Fibroblast of upper back skin (primary cell): ENCODE measurements around the gene CARD16.
"Not testable (repeated sequence)": the region's sequence is repeated elsewhere in the genome, so short reads cannot be mapped to it uniquely, and the experiment has no call there.

Experiments used
- DNase-seq: peaks from one replicate; pipeline ENCODE4 v3.0.0-alpha.2; 2013

The CARD16 gene

DNA sequence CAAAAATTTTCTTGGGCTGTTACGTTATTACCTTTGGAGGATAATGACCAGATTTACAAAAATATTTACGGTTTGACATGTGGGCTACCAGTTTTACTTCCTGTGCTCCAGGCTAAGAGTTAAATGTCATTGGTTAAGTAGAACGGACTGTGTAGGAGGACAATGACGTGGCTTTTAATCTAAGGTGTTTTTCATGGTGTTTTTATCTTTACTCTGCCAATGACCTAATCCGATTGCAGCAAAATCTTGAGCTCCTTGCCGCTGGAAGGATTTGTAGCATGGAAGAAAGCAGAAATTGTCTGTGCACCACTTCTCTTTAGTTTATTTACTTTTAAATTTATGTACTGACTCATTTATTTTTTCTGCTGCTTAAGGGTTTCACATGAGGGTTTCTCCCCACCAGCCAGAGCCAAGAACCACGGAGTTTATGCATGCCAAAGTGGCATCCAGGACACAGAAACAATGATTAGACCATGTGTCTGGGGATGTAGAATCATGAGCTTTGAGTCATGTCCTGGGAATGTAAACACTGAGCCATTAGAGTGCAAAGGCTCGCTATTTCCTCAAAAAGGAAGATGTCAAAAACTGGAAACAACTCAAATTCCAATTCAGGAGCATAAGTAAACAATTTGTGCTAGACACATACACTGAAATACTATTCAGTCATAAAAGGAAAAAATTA, 1.9 kb upstream of the CARD16 start:
- peak; percentile 97 for DNase-seq

DNA sequence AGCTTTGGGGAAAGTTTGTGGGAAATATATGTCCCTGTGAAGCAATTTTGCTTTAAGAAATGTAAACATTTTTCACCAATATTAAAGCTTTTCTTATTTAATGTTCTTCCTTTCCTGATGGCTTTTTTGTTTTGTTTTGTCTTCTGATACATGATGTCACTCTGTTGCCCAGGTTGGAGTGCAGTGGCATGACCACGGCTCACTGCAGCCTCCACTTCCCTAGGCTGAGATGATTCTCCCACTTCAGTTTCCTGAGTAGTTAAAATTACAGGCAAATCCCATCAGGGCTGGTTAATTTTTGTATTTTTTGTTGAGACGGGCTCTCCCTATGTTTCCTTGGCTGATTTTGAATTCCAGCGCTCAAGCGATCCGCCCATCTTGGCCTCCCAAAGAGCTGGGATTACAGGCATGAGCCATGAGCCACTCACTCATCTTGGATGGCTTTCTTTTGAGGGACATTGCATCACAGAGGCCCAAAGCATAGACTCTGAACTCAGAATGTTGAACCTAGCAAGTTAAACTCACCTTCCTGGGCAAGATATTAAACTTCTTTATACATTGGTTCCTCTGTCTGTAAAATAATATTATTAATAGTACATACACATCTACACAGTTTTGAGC, 651 bp upstream of the CARD16 start:
- DNase-seq, result peak; percentile 36

DNA sequence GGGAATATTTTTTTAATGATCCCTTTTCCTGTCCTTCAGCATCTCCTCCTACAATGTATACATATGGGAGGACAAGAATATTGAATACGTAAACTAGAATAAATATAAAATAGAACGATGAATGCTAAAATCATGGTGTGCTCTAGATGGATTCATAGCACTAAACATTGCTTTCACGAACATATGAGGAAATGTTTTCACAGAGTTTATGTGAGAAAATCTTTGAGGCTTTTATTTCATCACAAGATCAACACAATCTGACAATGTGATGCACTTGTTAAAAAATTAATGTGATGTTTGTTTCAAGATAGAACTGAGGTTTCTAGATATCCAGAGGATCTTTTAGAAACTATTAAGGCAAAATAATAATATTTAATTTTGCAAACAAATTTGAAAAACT, 3.0 kb downstream of the CARD16 start:
- no peak for DNase-seq

DNA sequence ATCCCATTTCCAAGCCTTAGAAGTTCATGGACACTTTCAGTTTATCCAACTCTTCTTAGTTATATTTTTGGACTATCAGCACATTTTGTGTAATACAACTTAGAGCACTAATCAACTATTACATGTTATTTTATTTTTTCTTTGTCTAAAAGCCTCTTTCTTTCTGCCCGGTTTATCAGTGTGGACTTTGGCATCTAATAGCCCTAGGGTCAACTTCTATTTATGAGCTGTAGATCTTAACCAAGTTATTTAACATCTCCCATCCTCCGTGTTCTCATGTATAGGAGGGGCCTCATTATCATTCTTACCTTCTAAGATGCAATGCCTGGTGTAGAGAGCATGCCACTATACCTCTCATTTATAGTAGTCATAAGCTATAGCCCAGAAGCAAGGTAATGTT, 4.4 kb downstream of the CARD16 start:
- DNase-seq, result no peak

DNA sequence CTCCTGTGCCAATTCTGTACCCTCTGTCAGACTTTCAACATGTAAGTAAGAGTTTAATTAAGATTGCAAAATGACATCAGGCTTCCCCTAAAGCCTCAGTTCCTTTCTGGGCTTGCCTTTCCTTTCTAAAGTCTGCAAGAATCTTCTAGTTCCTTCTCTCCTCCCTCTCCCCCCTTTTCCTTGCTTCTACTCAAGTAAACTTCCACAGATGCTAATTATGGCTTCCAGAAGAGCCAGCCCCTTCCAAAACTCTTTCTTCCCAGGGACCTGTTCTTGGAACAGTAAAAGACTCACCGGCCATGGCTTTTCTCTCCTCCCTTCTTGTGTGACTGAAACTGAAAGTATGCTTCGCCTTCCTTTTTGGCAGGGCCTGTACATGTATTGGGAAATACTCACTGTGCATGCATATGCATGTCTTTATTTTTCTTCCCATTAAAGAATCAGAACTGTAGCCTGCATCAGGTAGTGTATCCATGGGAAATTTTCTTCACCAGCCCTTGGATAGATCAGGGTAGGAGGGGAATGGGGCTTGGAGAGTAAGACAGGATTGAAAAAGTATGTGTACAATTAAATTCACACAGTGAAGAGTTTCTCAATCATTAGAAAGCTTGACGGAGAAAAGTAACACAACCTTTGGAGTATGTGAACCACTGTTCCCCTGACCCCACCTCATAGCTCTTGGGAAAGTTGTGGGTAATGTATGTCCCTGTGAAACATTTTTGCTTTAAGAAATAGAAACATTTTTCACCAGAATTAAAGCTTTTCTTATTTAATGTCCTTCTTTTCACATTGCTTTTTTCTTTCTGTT, 10.1 kb downstream of the CARD16 start, which contains the start of gene CASP1:
Gene CASP1 (minus strand): TSS at position 332 of the 808 bp plus-strand sequence. CDS start 31 bp downstream, at position 301.
- DNase-seq, result peak; percentile 80

DNA sequence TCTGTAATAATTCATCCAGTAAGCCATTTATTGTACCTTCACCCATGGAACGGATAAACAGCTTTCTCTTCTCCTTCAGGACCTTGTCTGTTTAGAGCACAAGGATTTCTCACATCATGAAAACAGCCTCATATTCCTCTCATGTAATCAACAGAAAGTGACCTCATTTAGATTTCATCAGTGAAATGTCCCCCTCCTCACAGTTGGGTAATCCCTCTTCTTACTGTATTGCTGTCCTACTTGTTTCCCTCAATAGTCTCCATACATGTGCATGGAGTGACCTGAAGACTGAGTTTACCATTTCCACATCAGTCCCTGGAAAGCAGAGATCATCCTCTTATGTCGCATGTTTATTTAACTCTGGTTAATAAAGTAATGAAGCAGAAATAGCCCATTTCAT, 10.7 kb downstream of the CARD16 start:
- DNase-seq, result not testable (repeated sequence)

DNA sequence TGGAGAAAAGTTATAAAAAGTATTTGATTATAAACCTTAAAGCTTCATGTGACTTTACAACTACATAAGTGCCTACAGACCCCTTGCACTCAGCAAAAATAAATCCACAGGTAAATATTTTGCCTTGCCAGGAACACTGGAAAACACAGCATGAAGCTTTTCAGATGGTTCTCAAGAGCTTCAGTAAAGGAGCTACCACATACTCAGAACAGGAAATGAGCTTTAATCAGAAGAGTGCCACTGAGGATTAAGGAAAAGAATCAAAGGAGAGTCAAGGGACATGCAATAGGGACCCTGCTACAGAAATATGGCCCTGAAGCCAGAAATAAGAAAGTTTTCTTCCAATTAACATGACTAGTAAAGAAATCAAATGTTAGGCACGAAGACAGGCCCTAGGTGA, 11.4 kb downstream of the CARD16 start:
- no peak for DNase-seq

DNA sequence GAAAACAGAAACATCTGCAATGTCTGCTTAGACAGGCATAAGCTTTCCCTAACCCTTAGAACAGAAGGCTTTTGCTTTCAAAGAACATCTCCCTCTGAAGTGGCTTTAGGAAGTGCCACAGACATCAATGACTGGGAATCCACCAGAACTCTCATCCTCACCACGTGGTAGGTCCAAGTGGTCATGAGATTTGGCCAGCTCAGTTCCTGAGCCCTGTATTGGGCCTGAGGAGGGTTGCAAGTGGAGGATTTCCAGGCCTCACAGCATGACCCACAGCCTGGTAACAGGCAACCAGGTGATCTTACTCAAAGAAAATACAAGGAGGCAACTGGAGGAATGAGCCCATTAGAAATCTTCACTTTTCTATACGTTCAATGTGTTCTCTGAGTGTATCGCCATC, 11.8 kb downstream of the CARD16 start:
- no peak for DNase-seq

DNA sequence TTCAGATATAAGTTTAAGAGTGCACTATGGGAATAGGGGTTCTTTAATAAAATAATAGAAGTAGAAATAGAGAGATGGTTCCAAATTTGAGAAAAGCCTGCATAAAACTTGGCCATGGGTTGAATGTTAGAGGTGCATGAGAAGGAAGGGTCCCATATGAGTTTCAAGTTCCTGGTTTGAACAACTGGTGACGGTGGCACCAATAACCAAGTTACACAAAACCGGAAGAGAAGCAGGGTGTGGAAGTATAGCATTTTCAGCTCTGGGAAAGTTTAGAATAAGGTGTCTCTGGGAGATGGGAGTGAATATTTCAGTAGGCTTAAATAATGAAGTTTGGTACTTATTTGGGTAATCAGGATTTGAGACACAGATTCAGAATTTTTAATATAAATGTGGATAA, 12.6 kb downstream of the CARD16 start:
- no peak for DNase-seq

DNA sequence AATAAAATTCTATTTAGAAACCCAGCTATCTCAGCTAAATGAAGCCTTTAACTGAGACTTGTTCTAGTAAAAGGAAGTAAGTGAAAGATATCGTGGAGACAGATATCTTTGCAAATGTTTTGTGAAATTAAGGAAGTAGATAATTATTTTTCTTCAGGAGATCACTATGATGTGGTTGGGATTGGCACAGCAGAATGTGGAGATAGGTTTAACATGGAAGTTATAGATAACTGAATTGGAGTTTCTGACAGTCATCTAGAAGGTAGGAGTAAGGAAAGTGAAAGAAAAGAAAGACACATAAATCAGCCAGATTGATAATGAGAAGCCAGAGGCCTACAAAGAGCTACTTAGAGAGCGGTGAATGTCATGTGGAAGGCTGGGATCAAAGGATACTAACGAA, 17.5 kb downstream of the CARD16 start:
- no peak for DNase-seq

DNA sequence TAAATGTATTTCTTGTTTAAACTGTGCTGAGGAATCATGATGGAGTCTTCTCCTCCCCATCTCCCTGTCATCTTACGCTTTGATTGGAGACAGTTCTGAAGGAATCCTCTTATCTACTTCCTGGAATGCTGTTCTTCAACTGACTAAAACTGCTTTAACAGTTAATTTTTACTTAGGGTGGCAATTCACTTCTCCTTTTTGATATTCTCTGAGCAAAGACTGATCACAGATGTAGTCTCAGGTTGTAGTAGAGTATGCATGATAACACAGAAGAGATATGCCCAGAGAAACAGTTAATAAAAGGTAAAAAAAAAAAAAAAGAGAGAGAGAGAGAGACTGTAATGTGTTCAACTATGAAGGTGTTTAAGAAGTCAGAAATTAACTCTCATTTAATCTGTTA, 20.7 kb downstream of the CARD16 start:
- DNase-seq, result no peak

DNA sequence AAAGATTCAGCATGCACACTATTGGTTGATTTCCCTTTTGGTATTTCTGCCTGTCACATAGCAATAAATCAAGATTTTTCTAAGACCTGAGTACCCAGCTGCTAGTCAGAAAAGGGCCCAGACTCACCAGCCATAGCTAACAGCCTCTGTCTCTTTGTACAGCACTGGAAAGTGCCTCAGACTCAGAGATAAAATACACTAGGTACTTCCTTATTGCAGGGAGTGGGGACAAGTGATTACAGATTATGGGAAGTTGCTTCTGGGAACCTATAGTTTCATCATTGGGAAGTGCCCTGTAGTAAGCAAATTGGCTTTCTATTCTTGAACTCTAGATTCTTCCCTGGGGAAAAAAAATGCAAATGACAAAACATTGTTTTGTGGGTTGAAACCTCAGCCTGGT, 22.1 kb downstream of the CARD16 start, which contains the start of gene CASP5:
Gene CASP5 (minus strand): TSS at position 166 of the 400 bp plus-strand sequence. CDS start 32 bp downstream, at position 134.
- DNase-seq, result no peak

DNA sequence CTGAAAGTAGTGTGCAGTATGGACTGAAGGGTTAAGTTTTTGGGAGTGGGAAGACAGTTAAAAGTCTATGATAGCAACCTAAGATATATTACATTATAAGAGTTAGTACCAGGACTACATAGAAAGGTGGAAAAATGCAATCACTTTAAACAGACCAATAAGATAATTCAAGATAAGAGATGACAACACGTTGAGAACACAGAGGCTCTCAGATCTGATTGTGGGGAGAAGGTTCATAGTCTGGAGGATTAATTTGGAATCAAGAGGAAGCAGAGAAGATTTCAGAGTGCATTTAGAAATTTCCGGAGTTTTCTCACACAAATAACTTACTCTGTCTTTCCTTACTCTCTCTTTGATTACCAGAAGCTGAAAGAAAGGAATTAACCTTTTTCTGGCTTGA, 22.6 kb downstream of the CARD16 start:
- DNase-seq, result no peak

DNA sequence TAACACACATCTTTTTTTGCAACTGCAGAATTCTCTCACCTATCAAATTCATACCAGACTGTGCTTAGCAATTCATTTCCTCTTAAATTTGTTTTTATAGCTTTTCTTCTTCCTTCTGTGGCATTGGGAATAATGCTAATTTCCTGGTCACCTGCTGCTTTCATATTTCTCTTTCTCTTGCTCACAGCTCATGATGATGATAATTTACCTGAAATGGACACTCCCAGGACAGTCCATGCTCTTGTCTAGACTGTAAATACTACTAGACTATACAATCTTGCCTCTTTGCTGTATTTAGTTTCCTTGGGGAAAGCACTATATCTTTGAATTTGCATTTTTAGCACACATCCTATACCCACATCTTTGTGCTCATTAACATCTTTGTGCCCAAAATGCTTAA, 37.7 kb downstream of the CARD16 start:
- DNase-seq, result no peak

DNA sequence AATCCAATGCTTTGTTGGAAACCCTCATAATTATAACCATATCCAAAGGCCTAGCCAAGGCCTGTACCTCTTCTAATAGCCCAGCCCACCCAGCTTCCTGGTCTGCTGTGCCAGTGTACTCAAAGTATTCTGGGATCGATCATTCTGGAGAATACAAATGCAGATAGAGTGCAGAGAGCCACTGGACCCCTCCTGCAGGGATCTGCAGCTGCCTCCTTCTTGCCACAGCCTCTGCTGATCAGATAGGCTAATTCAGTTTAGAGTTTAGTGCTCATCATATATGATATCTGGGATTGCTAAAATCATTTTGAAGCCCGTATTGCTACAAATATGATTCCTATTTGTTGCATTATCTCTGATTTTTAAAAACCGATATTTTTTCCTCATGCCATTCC, 39.7 kb downstream of the CARD16 start:
- no peak for DNase-seq

DNA sequence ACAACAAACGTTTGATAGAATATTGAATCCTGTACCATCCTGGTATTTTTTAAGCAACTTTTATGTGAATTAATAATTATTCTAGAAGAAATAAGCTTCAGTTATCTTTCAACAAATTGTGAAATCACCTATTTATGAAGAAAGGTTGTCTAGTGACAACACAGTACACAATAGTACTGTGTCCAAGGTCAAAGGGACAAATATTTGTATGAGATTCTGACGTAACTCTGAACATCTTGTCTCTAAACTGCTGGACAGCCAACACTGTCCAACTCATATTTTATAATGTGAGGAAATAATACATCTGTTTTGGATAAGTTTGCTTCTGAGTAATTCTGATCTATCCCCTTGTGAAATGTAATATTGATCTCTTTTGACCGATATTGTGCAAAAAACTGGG, 41.1 kb downstream of the CARD16 start:
- peak; percentile 28 for DNase-seq

DNA sequence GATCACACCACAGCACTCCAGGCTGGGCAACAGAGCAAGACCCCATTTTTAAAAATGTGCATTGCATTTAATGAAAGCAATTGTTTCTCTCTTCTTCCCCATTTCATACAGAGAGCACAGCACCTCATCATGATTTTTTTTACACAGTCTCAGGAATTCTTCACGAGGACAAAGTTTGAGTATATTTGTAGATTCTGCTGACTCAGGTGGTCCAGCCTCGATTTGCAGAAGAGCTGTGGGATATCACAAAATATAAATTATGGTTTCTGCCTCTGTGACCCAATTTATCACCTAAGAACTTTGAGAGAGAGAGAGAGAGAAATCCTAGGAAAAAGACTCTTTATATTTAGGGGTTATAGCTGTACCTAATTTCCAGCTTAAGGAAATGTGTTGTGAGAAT, 42.0 kb downstream of the CARD16 start:
- DNase-seq, result no peak

DNA sequence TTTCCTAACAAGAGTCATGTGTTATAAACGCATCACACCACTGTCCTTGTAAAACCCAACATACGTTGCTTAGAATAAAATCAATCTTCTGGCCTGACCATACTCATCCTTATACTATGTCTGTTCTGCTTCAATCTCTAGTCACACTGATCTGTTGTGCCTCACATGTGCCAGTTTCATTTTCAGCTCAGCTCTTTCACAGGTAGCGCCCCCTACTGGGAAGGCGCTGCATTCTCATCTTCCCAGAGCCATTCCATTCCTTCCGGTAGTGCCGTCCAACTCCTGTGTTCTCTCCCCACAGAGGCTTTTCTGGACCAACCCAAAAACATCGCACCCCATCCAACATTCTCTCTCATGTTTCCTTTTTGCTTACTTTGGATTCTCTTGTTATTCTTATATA, 44.3 kb downstream of the CARD16 start:
- no peak for DNase-seq

DNA sequence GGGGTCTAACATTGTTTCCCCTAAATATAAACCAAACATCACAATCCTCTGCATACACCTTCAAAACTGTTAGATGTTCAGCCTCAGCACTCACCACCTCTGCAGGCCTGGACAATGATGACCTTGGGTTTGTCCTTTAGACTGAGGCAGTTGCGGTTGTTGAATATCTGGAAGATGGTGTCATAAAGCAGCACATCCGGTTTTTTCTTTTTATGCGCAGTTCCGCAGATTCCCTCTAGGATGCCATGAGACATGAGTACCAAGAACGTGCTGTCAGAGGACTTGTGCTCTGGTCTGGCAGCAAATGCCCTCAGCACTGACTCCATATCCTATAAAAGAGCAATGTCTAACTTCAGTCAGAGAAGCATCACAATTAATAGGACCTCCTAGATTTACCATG, 45.0 kb downstream of the CARD16 start:
- DNase-seq, result peak; percentile 36

DNA sequence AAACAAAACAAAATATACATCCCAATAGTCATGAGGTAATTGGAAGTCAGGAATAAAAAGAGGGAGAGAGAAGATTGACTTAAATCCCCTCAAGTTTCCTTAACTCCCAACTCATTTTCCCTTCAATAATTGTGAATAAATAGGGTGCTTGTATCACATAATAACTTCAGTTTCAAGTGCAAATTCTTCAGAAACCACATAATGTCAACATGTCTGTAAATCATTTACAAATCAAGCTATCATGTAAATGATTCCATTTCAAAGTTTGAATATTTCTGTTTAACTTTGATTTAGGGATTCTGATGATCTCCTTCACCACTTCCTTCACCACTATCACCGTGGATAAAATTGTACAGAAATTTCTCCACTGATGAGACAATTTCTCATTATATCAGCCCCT, 45.4 kb downstream of the CARD16 start:
- DNase-seq, result peak; percentile 21

DNA sequence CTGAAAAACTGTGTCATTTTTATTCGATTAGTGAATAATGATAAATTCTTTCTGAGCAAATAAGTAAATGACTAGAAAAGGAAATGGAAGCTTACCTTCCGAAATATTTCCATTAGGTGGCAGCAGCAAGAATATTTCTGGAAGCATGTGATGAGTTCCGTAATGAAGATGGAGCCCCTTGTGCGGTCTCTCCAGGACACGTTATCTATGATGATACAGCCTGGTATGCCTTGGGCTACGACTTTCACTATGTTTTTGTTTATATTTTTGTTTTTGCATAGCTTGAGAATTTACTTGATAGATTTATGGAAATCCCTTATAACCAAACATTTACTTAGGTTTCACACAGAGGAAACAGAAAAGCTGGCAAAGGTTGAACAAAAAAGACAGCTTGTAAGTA, 47.8 kb downstream of the CARD16 start:
- DNase-seq, result no peak

DNA sequence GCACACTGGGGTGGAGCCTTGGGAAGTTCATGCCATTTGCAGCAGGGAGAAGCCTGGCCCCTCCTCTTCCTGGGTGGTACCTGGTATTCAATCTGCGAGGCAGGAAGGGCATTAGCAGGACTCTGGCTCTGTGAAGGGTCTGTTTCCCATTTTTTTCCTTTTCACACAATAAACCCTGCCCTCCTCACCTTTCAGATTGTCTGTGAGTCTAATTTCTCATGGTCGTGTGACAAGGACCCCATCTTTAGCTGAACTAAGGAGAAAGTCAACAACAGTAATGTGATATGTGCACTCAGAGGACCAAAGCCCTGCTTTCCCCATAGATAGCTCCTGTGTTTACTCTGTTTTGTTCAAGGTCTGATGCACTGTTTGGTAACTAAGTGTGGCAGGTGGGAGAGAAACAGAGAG, 50.1 kb downstream of the CARD16 start:
- DNase-seq, result no peak

DNA sequence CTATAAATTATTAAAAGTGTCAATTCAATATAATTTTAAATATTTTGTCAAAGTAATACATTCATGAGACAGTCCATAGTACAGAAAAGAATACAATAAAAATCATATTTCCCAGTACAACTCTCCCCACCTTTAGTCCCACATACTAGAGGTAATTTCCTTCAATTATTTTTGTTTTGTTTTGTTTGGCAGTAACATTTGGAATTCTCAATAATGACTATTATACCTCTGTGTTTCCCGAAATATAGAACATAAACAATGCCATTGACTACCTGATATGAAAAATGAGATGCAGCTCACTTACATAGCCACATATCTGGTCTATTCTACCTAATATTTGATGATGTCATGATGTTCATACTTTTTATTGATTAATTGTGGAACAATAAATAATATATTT, 52.4 kb downstream of the CARD16 start:
- DNase-seq, result no peak

DNA sequence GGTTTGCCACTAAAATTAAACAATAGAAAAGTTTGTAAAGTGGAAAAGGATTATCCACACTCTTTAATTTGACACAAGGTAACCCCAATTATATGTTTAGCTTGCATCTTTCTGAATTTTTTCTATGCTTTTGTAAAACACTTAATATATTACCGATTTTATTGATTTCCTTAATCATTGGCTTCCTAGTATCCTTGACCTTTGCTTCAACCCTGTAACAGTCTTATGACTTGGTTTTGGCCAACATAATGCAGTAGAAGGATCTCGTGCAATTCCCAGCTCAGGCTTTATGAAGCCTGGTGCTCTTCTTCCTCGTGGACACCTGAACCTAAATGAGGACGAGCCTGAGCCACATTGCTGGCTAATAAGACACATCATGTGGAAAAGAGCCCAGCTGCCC, 53.1 kb downstream of the CARD16 start:
- no peak for DNase-seq
